Mucosa of rectum (tissue), 2 donors: ENCODE results near the gene ISY1.
"Not testable (repeated sequence)": the region's sequence is repeated elsewhere in the genome, so short reads cannot be mapped to it uniquely, and the experiment has no call there.

ENCODE experiments used
- H3K27ac ChIP-seq, 2 donors: one replicate each; pipeline ENCODE4 v1.7.0; 2013; ENCODE audit warnings: inconsistent platforms in 2 of 2, low read depth in 2 of 2, low read length in 2 of 2
- H3K27me3 ChIP-seq, 2 donors: one replicate each; pipeline ENCODE4 v1.7.0; 2013; ENCODE audit warnings: low read length in 2 of 2; ENCODE audit not compliant: control insufficient read depth in 2 of 2, insufficient read depth in 2 of 2
- H3K36me3 ChIP-seq, 2 donors: one replicate each; pipeline ENCODE4 v1.7.0; 2013; ENCODE audit warnings: low read length in 2 of 2; ENCODE audit not compliant: control insufficient read depth in 2 of 2, insufficient read depth in 2 of 2
- H3K4me1 ChIP-seq, 2 donors: one replicate each; pipeline ENCODE4 v1.7.0; 2013; ENCODE audit warnings: low read length in 2 of 2, mild to moderate bottlenecking in 1 of 2; ENCODE audit not compliant: control insufficient read depth in 2 of 2, insufficient read depth in 2 of 2
- H3K4me3 ChIP-seq, 2 donors: one replicate each; pipeline ENCODE4 v1.7.0; 2013; ENCODE audit warnings: low read length in 2 of 2
- H3K9ac ChIP-seq, 2 donors: one replicate each; pipeline ENCODE4 v1.7.0; 2013; ENCODE audit warnings: low read length in 2 of 2, low read depth in 1 of 2, mild to moderate bottlenecking in 1 of 2
- H3K9me3 ChIP-seq, 2 donors: one replicate each; pipeline ENCODE4 v1.7.0; 2013; ENCODE audit warnings: low read length in 2 of 2; ENCODE audit not compliant: control insufficient read depth in 2 of 2
- donor health status: healthy.
- donor health status: Normal muscosa, but diverticular disease.

ISY1 gene

GRCh38 chr3:129088312-129088711 is 72.6 kb downstream of the ISY1 start:
- not testable (repeated sequence) for H3K4me3 ChIP-seq, H3K9me3 ChIP-seq, H3K27me3 ChIP-seq, H3K9ac ChIP-seq, H3K4me1 ChIP-seq, H3K27ac ChIP-seq
- peaks cover 6 to 11% of the 10 kb centered on the region in 2 donors for H3K36me3 ChIP-seq

GRCh38 chr3:129087904-129088303 is 73.0 kb downstream of the ISY1 start:
- not testable (repeated sequence) for H3K27ac ChIP-seq, H3K9me3 ChIP-seq, H3K9ac ChIP-seq, H3K4me3 ChIP-seq, H3K4me1 ChIP-seq, H3K27me3 ChIP-seq
- H3K36me3 ChIP-seq = peaks cover 6 to 11% of the 10 kb centered on the region in 2 donors

- peak overlapping the region in 1 of 2 donors; percentile 36 for H3K9ac ChIP-seq
- no peak overlapping the region for H3K4me3 ChIP-seq
- H3K27ac ChIP-seq = peak overlapping the region; percentile 38 to 55
Measured at GRCh38 chr3:129087138-129087702, 73.6 kb downstream of the ISY1 start.

GRCh38 chr3:129085818-129086217 is 75.0 kb downstream of the ISY1 start:
- H3K4me3 ChIP-seq = no peak overlapping the region
- no peaks in the 10 kb centered on the region for H3K27me3 ChIP-seq
- peaks cover 2 to 8% of the 10 kb centered on the region in 2 donors for H3K4me1 ChIP-seq
- H3K27ac ChIP-seq = no peak overlapping the region
- H3K9me3 ChIP-seq = no peaks in the 10 kb centered on the region
- no peaks in the 10 kb centered on the region for H3K36me3 ChIP-seq
- H3K9ac ChIP-seq = no peak overlapping the region

More at GRCh38 chr3:129087138-129087702, 73.6 kb downstream of the ISY1 start:
- H3K4me1 ChIP-seq = peaks cover 2 to 8% of the 10 kb centered on the region in 2 donors
- peaks cover 6 to 8% of the 10 kb centered on the region in 2 donors for H3K36me3 ChIP-seq
- H3K27me3 ChIP-seq = no peaks in the 10 kb centered on the region
- no peaks in the 10 kb centered on the region for H3K9me3 ChIP-seq

- Histone ChIP-seq H3K9me3 (no peaks in the 10 kb centered on the region), H3K4me1 (peaks cover 2 to 8% of the 10 kb centered on the region in 2 donors), H3K27ac (no peak overlapping the region), H3K9ac (no peak overlapping the region), H3K4me3 (no peak overlapping the region), H3K36me3 (no peaks in the 10 kb centered on the region), H3K27me3 (no peaks in the 10 kb centered on the region)
Measured at GRCh38 chr3:129085165-129085715, 75.6 kb downstream of the ISY1 start.

GRCh38 chr3:129084501-129084900 is 76.4 kb downstream of the ISY1 start:
- no peaks in the 10 kb centered on the region for H3K9me3 ChIP-seq
- no peak overlapping the region for H3K4me3 ChIP-seq
- no peak overlapping the region for H3K9ac ChIP-seq
- no peaks in the 10 kb centered on the region for H3K36me3 ChIP-seq
- peaks cover 2 to 8% of the 10 kb centered on the region in 2 donors for H3K4me1 ChIP-seq
- no peak overlapping the region for H3K27ac ChIP-seq
- H3K27me3 ChIP-seq = no peaks in the 10 kb centered on the region

- Histone ChIP-seq H3K4me3 (no peak overlapping the region), H3K36me3 (no peaks in the 10 kb centered on the region), H3K9ac (no peak overlapping the region), H3K9me3 (no peaks in the 10 kb centered on the region), H3K27me3 (no peaks in the 10 kb centered on the region), H3K4me1 (peaks cover 0 to 5% of the 10 kb centered on the region in 2 donors), H3K27ac (no peak overlapping the region)
Measured at GRCh38 chr3:129082026-129082425, 78.8 kb downstream of the ISY1 start.

GRCh38 chr3:129081503-129081902 is 79.4 kb downstream of the ISY1 start:
- H3K4me3 ChIP-seq = no peak overlapping the region
- no peaks in the 10 kb centered on the region for H3K9me3 ChIP-seq
- no peaks in the 10 kb centered on the region for H3K4me1 ChIP-seq
- H3K27ac ChIP-seq = no peak overlapping the region
- H3K27me3 ChIP-seq = no peaks in the 10 kb centered on the region
- no peaks in the 10 kb centered on the region for H3K36me3 ChIP-seq
- H3K9ac ChIP-seq = no peak overlapping the region

GRCh38 chr3:129078510-129078909 is 82.4 kb downstream of the ISY1 start:
- Histone ChIP-seq H3K9ac (no peak overlapping the region), H3K27ac (no peak overlapping the region), H3K4me3 (no peak overlapping the region), H3K4me1 (no peaks in the 10 kb centered on the region), H3K36me3 (no peaks in the 10 kb centered on the region), H3K27me3 (no peaks in the 10 kb centered on the region), H3K9me3 (no peaks in the 10 kb centered on the region)
